Stimulated activated CD4-positive, alpha-beta T cell treated with anti-CD3 and anti-CD28 coated beads, Interleukin-12 subunit alpha, Interleukin-12 subunit beta, amount 100 ng/mL, for 4 hours (primary cell): ENCODE results near the gene ACTN1.

ENCODE experiments used
- DNase-seq: peaks from one replicate; pipeline ENCODE4 v3.0.0-alpha.2; 2020

ACTN1 gene

GRCh38 chr14:68931474-68932051 is 47.5 kb downstream of the ACTN1 start:
- DNase-seq: no peak

DNA sequence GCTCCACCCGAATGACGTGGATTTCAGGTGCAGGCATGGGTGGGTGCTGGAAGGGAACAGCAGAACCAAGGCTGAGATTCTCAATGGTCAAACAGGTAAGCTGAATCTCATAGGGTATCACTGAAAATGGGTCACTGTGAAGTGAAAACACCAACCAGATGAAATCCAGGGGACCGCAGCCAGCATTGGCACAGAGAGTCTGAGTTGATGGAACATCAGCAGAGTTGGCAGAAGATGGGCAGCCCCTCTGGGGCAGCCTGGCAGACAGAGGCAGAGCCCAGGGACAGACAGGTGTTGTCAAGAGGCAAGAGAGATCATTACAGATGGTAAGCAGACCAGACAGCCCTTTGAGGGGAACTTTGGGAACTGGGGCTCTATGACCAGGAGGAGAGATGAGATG is 48.0 kb downstream of the ACTN1 start:
- no peak for DNase-seq

DNA sequence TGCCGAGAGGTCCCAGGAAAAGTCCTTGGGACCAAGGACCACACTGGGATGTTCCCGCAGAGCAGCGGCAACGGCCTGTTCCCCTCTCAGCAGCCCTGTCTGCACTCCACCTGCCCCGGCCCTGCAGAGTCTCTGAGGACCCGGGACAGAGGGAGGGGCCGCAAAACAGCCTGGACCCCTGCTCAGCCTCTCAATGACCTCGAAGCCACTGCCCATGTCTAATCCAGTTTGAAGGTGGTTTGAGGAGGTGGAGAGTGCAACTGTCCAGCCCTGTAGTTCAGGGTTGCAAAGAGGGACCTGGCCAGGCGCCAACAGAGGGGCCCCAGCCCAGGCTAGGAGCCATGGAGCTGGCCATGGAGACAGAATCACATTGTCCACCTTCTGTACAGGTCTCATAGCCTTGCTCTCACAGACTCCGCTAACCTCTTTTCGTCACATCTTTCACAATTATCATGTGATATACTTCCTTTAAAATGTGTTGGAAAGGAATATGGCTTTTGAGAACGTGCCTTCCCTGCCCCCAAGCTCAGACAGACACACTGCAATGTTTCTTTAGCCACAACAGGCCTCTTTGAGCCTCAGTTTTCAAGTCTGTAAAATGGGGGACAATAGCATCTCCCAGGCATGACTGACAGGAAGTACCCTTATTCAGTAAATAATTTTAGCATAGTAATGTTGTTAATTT is 49.3 kb downstream of the ACTN1 start:
- no peak for DNase-seq

DNA sequence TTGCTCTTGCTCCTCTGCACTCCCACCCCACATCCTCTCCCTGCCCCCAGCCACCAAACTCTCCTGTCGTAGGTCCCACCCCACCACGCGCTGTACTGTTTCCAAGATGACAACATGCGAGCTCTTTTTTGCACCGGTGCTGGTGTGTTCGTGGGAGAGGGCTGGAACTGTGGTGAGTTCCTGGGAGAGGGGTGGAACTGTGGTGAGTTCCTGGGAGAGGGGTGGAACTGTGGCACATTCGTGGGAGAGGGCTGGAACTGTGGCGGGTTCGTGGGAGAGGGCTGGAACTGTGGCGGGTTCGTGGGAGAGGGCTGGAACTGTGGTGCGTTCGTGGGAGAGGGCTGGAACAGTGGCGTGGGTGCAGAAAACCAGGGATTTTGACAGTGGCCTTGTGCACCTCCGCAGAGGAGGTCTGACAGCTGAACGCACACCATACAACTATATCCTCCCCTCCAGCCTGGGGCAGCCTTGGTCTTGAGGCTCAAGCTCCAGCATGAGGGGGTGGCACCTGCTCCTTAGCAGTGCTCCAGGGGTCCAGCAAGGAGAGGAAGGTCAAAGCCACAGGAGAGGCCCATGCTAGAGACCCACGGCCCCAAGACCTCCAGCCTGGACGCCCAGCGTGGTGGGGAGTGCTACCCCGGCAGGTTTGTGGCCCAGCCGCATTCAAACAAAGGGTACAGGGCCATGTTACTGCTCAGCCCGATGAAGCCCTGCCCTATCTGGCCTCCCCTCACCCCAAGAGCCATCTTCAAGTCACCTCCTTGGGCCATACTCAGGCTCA is 50.1 kb downstream of the ACTN1 start:
- no peak for DNase-seq

- DNase-seq: no peak
Measured at GRCh38 chr14:68927956-68928675, 51.0 kb downstream of the ACTN1 start.

DNA sequence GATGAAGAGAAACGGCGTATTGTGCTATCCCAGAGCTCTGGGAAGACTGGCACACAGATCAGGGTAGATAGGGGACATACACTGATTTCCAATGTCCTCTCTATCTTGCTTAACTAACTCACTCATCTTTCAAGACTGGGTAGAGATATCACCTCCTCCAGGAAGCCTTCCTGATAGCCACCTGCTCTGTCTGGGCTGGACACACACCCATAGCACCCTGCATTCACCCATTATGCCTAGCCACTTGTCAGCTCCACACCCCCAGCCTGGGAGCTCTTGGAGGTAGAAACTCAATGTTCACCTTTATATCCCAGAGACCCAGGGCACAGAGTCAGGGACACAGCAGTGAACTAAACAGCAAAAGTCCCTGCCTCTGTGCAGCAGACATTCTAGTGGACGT is 52.0 kb downstream of the ACTN1 start:
- no peak for DNase-seq

DNA sequence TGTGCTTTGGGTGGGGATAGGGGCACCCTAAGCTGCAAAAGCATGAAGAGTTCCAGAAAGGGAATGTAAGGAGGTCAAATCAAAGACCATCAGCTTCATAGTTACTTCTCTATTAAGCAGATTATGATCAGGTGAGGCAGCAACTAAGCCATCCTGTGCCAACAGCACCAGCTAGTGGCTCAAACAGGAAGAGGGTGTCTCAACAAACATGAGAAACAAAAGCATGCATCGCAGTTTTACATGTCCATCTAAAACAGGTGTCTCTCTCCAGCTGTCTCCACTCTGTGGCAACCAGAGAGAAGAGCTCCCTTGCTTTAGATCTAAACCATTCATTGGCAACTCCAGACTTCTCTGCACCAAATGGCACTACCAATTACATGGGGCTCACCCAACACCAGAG is 52.9 kb downstream of the ACTN1 start:
- DNase-seq: no peak

- no peak for DNase-seq
Measured at GRCh38 chr14:68925373-68925772, 53.7 kb downstream of the ACTN1 start.

DNA sequence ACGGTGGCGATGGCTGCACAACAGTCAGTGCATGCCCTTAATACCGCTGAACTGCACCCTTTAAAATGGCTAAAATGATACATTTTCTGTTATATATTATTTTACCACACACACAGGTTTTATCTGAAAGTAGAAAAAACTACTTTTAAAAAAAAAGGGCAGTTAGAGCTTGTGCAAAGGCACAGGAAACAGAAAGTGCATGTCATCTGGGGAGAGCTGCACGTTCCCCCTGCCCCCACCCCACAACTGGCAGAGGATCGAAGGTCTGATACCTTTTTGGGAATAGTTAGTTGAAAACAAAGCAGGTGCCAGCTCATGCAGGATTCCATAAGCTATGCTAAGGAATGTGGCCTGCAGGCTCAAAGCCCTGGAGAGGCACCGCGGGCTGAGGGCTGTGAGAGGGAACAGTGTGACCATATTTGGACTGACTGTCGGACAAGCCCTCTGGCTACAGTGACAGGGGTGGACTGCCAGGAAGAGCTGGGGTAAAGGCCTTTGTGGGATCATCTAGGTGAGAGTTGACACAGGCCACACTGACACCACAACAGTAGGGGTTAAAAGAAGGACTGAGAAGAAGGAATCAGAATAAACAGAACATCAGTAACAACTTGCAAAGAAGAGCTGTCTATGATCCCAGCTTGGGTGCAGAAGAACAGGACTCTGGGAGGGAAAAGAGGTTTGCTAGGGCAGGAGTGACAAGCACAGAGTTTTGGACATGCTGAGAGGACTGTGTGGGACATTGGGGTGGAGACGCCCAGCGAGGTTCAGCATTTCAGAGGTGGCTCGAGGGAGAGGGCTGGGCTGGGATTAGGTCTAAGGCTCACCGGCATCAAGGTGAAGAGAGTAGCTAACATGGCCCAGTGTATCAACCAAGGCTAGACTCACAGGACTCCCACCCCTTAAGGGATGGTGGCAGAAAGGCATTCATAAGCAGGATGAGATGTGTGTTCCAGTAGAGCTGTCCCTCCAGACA is 54.6 kb downstream of the ACTN1 start:
- DNase-seq: no peak

DNA sequence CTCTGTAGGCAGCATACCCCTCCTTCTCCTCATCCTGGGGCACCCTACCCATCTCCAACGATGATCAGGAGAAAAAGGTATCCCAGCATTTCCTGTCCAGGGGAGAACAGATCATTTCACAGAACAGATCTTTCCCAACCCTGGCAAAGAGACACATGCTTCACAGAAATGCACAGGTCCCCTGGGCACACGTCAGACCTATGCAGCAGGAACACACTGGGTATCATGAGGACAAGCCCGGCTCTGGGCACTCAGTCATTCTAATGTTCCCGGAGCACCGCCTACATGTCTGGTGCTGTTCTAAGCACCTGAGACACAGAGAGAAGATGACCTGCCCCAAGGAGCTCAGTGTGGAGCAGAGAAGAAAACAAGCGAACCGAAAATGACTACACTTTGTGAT is 56.2 kb downstream of the ACTN1 start:
- DNase-seq: no peak

DNA sequence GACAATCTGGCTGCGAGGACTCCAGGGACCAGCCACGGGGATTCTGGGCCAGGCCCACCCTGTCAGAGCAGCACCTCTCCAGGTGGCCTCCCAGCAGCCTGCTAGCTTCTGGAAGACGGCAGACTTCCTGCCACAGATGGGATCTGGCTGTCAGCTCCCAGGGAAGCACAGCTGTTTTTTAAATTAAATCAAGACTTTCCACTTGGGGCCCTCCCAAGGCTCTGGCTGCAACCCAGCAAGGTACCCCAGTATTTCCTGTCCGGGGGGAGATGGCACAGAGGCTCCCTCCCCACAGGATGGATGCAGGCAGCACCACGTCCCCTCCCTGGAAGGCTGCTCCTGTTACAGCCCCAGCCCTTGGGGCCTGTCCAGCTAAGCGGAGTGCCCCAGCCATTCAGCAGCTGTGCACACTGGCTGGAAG is 56.9 kb downstream of the ACTN1 start:
- no peak for DNase-seq

DNA sequence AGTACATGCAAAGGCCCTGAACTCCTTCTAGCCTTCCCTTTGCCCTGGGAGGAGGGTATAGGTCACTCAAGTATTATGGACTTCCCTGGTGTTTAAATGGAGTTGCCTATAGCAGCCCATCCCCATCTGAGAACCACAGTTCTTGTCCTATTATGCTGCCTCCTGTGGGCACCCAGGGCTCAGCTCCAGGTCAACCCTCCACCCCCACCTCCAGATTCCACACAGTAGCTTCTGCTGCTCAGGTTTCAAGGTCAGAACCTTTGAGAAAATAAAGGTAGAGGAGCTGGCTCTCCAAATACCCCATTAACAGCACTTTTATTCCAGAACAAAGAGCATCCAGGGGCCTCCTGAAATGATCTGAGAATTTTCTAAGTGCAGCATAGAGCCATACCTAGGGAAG is 57.4 kb downstream of the ACTN1 start:
- no peak for DNase-seq

GRCh38 chr14:68921049-68921448 is 58.1 kb downstream of the ACTN1 start:
- DNase-seq: no peak

DNA sequence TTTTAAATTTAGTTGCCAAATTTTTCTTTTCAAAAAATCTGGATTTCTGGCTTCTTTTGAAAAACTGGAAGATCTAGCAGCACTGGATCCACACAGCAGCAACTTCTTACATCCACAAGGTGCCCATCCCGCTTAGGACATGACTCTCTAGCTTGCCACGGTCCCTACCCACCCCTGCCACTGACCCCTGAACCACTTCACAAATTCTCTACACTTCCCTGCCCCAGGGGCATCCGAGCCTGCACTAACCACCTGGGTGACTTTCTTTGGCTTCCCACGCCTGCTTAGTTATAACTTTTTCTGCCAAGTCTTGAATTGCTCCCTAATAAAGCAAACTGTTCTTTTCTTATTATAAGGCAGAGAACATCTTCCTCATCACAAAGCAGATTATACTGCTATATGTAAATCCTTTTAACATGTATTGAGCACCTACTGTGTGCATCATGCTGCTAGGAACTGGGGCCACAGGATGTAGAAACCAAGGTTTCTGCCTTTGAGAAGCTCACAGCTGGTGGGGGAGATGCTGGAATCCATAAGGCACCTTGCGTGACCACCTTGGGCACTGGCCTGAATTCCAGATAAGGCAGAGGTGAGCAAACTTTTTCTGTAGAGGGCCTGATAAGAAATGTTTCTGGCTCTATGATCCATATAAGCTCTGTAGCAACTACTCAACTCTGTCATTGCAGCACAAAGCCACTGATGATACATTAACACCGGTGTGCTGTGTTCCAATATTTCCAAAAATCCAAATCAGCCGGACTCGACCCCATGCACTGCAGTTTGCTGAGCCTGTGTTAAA is 59.8 kb downstream of the ACTN1 start:
- DNase-seq: no peak

DNA sequence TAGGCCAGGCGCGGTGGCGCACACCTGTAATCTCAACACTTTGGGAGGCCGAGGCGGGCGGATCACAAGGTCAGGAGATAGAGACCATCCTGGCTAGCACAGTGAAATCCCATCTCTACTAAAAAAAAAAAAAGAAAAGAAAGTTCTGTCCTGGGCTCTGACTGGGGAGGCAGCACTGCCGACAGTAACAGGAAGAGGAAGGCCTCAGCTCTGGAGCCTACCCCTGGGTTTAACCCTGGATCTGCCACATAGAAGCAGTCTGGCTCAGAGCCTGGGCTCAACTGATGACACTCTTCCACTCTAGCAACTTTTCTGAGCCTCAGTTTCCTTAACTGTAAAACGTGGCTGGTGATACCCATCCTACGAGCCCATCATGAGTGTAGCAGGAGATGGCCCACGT is 60.5 kb downstream of the ACTN1 start:
- DNase-seq: no peak

- DNase-seq: no peak
Measured at GRCh38 chr14:68916358-68916941, 62.7 kb downstream of the ACTN1 start.

GRCh38 chr14:68913516-68913915 is 65.6 kb downstream of the ACTN1 start:
- DNase-seq: no peak

DNA sequence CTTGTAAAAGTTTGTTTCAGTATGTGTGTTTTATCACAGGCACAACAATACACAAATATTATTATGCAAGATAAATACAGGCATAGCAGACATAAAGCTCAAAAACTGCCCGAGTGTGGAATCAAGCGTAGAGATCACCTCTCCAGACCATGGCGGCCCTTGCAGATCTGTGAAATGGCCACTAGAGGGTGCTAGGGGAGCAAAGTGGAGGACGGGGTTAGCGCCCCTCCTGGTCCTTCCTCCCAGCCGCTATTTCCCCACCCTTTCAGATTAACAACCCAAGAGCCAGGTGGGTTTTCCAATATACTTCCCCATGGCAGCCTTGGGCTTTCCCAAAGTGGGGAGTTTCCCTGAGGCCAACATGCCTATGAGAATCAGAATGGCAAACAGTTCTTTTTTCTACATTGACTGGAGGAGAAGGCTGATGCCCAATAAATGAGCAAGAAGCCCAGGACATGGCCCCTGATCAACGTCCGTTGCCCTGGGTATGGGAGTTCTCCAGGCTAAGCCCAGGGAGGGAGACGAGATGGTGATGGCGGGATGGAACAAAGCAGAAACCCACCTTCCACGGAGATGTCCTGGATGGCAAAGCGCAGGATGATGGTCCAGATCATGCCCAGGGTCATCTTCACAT is 67.4 kb downstream of the ACTN1 start:
- peak; percentile 71 for DNase-seq

- no peak for DNase-seq
Measured at GRCh38 chr14:68910540-68910939, 68.6 kb downstream of the ACTN1 start.

- no peak for DNase-seq
Measured at GRCh38 chr14:68908803-68909202, 70.3 kb downstream of the ACTN1 start.

DNA sequence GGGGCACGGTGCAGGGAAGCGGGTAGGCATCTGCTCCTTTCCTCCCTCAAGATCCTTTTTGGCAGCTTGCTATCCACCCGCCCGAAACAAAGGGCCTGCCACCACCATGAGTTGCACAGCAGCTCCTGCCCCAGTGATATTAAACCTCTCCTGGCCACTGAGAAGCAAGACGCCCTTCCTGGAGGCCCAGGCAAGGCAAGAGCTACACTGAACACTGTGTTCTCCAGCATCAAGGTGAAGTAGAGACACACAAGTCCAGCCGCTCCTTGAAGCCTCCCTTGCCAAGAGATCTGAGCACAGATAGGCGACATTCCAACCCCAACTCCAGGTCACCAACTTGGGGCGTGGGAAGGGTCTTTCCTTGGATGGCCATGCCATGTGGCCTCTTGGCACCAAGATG is 70.9 kb downstream of the ACTN1 start:
- DNase-seq: no peak
